K562 (cell line): ENCODE measurements around the gene FHIT. TPM values are rescaled to one million over a fixed set of nuclear protein-coding genes. Genes with fewer than 3 reads are reported as not detected.

Experiments
- ATAC-seq: fragments of 200-7000 bp; cut with Tn5 transposase; 3 replicates; pipeline ENCODE4 v1.9.1; 2020; ENCODE audit warnings: moderate library complexity
- BruUV-seq: library from RNA; stranded (reverse); fragments of 400-500 nt; replicated peaks from 2 replicates; lab custom pipeline; 2021; lab: Mats Ljungman, UMichigan
- CTCF ChIA-PET: fragments of 300-600 bp; formaldehyde crosslinking; extraction: SDS; loops from one replicate; lab custom pipeline; 2021; ENCODE audit warnings: low intra/inter-chr PET ratio; lab: Yijun Ruan, JAX
- POLR2A ChIA-PET: fragments of 300-600, 350-650 bp; sonication (Branson Sonifier 250); formaldehyde crosslinking; extraction: SDS; loops from one replicate; lab custom pipeline; 2021; ENCODE audit warnings: antibody characterized with exemption, inconsistent platforms; lab: Yijun Ruan, JAX
- DNase-seq, 4 experiments: peaks; one replicate each; pipeline versions ENCODE4 v3.0.0 to v3.0.0-alpha.2; 2011 to 2018; ENCODE audit warnings: low spot score in 3 of 4, mixed read lengths in 3 of 4; ENCODE audit errors: extremely low read depth in 1 of 4
- FAIRE-seq: peaks from 2 replicates; lab custom pipeline; 2011; peaks lifted over from hg19 to GRCh38; lab: Jason Lieb, UNC
- H2AFZ ChIP-seq: 2 replicates; pipeline ENCODE4 v1.6.0; 2011; ENCODE audit warnings: low read depth, low read length, control low read depth, inconsistent platforms
- H3K27ac ChIP-seq: fragments of 200-600 bp; 3 replicates; pipeline ENCODE4 v1.8.0; 2011; ENCODE audit warnings: low read depth, mild to moderate bottlenecking, control low read depth, inconsistent platforms, low read length, moderate library complexity, mixed read lengths; ENCODE audit errors: extremely low read depth
- H3K27me3 ChIP-seq, 2 experiments: fragments of 300-600 bp in 1 of 2; 2 replicates in 1 of 2; 3 replicates in 1 of 2; pipeline versions ENCODE4 v1.6.0 to v1.8.0; 2011; ENCODE audit warnings: inconsistent platforms in 2 of 2, low read length in 2 of 2, mild to moderate bottlenecking in 1 of 2, mixed read lengths in 1 of 2, moderate library complexity in 1 of 2; ENCODE audit not compliant: control insufficient read depth in 2 of 2, insufficient read depth in 2 of 2
- H3K36me3 ChIP-seq: fragments of 300-600 bp; 3 replicates; pipeline ENCODE4 v1.8.0; 2011; ENCODE audit warnings: mild to moderate bottlenecking, low read length, inconsistent platforms; ENCODE audit not compliant: control insufficient read depth, insufficient read depth
- H3K4me1 ChIP-seq, 2 experiments: fragments of 200-600 bp in 1 of 2; replicated peaks in 1 of 2; 2 replicates in 1 of 2; 3 replicates in 1 of 2; pipeline versions ENCODE4 v1.5.1 to v1.8.0; 2011; ENCODE audit warnings: inconsistent platforms in 2 of 2, low read length in 2 of 2, mild to moderate bottlenecking in 1 of 2, mixed read lengths in 1 of 2, moderate library complexity in 1 of 2; ENCODE audit not compliant: control insufficient read depth in 2 of 2, insufficient read depth in 2 of 2
- H3K4me2 ChIP-seq: 2 replicates; pipeline ENCODE4 v1.6.1; 2011; ENCODE audit warnings: low read length, control low read depth, inconsistent platforms, mixed read lengths; ENCODE audit not compliant: insufficient read depth
- H3K4me3 ChIP-seq: fragments of 200-600 bp; sonication (generic), shearing (Covaris generic); 2 replicates; pipeline ENCODE4 v1.5.1; 2016; ENCODE audit warnings: control low read depth, inconsistent platforms
- H3K79me2 ChIP-seq: fragments of 200-600 bp; 3 replicates; pipeline ENCODE4 v1.8.0; 2011; ENCODE audit warnings: low read length, inconsistent platforms; ENCODE audit not compliant: control insufficient read depth, insufficient read depth
- H3K9ac ChIP-seq, 2 experiments: 2 replicates each; pipeline versions ENCODE4 v1.6.0 to v1.6.1; 2011; ENCODE audit warnings: low read depth in 2 of 2, low read length in 2 of 2, control low read depth in 1 of 2, inconsistent platforms in 1 of 2, mild to moderate bottlenecking in 1 of 2, mixed read lengths in 1 of 2; ENCODE audit not compliant: insufficient read depth in 1 of 2
- H3K9me1 ChIP-seq: one replicate; pipeline ENCODE4 v1.6.0; 2011; ENCODE audit warnings: inconsistent platforms, mild to moderate bottlenecking, low read length, moderate library complexity; ENCODE audit not compliant: control insufficient read depth, insufficient read depth
- H3K9me3 ChIP-seq: replicated peaks from 2 replicates; pipeline ENCODE4 v1.5.1; 2011; ENCODE audit warnings: low read depth, low read length, inconsistent platforms; ENCODE audit not compliant: control insufficient read depth, insufficient read depth
- H4K20me1 ChIP-seq: replicated peaks from 2 replicates; pipeline ENCODE4 v1.6.1; 2011; ENCODE audit warnings: low read length, inconsistent platforms, mixed read lengths; ENCODE audit not compliant: control insufficient read depth, insufficient read depth
- AFF1 ChIP-seq, 2 experiments: fragments of 450-650 bp; IDR thresholded peaks; 2 replicates each; pipeline ENCODE4 v1.6.1; 2018; ENCODE audit warnings: mild to moderate bottlenecking in 2 of 2, low read depth in 1 of 2; ENCODE audit not compliant: partially characterized antibody in 2 of 2
- NR2C2 ChIP-seq, 2 experiments: fragments of 200-800 bp in 1 of 2; sonication (Bioruptor generic) in 1 of 2; sonication (generic) in 1 of 2; formaldehyde crosslinking in 1 of 2; IDR thresholded peaks; 2 replicates each; pipeline versions ENCODE4 v1.6.1 to v1.8.0; 2016 to 2022; ENCODE audit warnings: mild to moderate bottlenecking in 1 of 2, missing compliant biosample characterization in 1 of 2, missing genetic modification characterization in 1 of 2, missing genetic modification reagents in 1 of 2
- POLR2A ChIP-seq: fragments of 450-650 bp; conservative IDR thresholded peaks from 2 replicates; pipeline ENCODE4 v1.6.1; 2016
- ZNF253 ChIP-seq: fragments of 250-450 bp; sonication (Bioruptor Pico); conservative IDR thresholded peaks from 2 replicates; pipeline ENCODE4 v1.6.1; 2021; ENCODE audit warnings: mild to moderate bottlenecking
- WGBS: fragments of 100-300 bp; shearing (Covaris generic); methylation state at CpG from one replicate; pipeline ENCODE4 v1.1.6; 2016; ENCODE audit warnings: low coverage, mixed read lengths; ENCODE audit not compliant: insufficient coverage; ENCODE audit errors: missing lambda C conversion rate; 5-methylcytosine and 5-hydroxymethylcytosine counted together
- in situ Hi-C: fragments of 300-500 bp; cut with MboI; formaldehyde crosslinking; loops from 4 replicates; pipeline ENCODE4 v1.15.0; 2018; ENCODE audit warnings: inconsistent platforms, mixed read lengths
- intact Hi-C: fragments of 100-400 bp; cut with micrococcal nuclease; formaldehyde crosslinking; loops from 2 replicates; pipeline ENCODE4 v1.14.2; 2022
- polyA plus RNA-seq, 8 experiments: library from polyadenylated mRNA; depleted of rRNA in 4 of 8; stranded (reverse) in 5 of 8; unstranded in 3 of 8; fragments of >200 nt; fragmentation: Nextera tagmentation in 2 of 8; fragmentation: Illumina TruSeq in 1 of 8; extraction: Ambion mirVana in 2 of 8; extraction: Trizol in 1 of 8; gene quantifications; 2 replicates each; pipeline versions ENCODE4 v1.2.1 to v1.2.3, GENCODE V29; 2011 to 2014; ENCODE audit warnings: inconsistent platforms in 1 of 8, missing spikeins in 1 of 8
- total RNA-seq, 7 experiments: library from RNA; depleted of rRNA in 6 of 7; stranded (reverse); fragments of >200 nt in 6 of 7; fragmentation: Illumina TruSeq in 2 of 7; extraction: Trizol in 2 of 7; gene quantifications; 2 replicates each; pipeline versions ENCODE4 v1.2.1 to v1.2.3, GENCODE V29; 2011 to 2021; ENCODE audit warnings: low replicate concordance in 1 of 7

Gene FHIT
- total and polyA plus RNA-seq, 9 of the 15 experiments (the other 6 are each of a cell fraction or from before 2014, with no cell fraction given): 1.7 to 9.1 (median 4.3) TPM

- CTCF ChIA-PET: no interaction called here
- Histone ChIP-seq H4K20me1 (no peaks in the 10 kb centered on the region), H3K27me3 (no peaks in the 10 kb centered on the region), H3K79me2 (no peaks in the 10 kb centered on the region), H3K9me1 (no peaks in the 10 kb centered on the region), H2AFZ (no peak overlapping the region), H3K4me1 (no peaks in the 10 kb centered on the region), H3K9me3 (no peaks in the 10 kb centered on the region), H3K36me3 (no peaks in the 10 kb centered on the region), H3K27ac (no peak overlapping the region), H3K9ac (no peak overlapping the region), H3K4me2 (no peak overlapping the region), H3K4me3 (no peak overlapping the region)
- TF ChIP-seq AFF1 (IDR thresholded peaks at IDR 0.05; ENCODE audit: low read depth in 1 of 2, partially characterized antibody in 2 of 2): no peak
- TF ChIP-seq NR2C2 (CRISPR knock-in tag; IDR thresholded peaks at IDR 0.05): no peak
- no peak for TF ChIP-seq NR2C2 (tag; IDR thresholded peaks at IDR 0.05)
- no peak for TF ChIP-seq POLR2A
- no peak for TF ChIP-seq ZNF253 (CRISPR knock-in tag)
- BruUV-seq: no TSS peak
- in situ Hi-C loops: no loop called here
- DNase-seq (no peak), ATAC-seq (no peak), FAIRE-seq (no peak)
- intact Hi-C loops: no loop called here
- WGBS: 17% methylated on average over 2 of the region's 2 CpGs
- POLR2A ChIA-PET: no interaction called here
Measured at GRCh38 chr3:60440869-60441268, 810.4 kb downstream of the FHIT start.
